OCI-LY7 (cell line): ENCODE measurements around the gene EXOC6B.

Experiments used
- EZH2phosphoT487 ChIP-seq: fragments of 200-600 bp; sonication (generic); IDR thresholded peaks from 2 replicates; pipeline ENCODE4 v1.6.1; 2018; ENCODE audit warnings: low read depth, borderline replicate concordance, mild to moderate bottlenecking, mixed run types, antibody characterized with exemption, low read length, moderate library complexity, mixed read lengths
- TF ChIP-seq, protein P1 (sequence below): fragments of 200-600 bp; sonication (generic); conservative IDR thresholded peaks from 2 replicates; pipeline ENCODE4 v1.5.1; 2014; ENCODE audit warnings: mild to moderate bottlenecking, antibody characterized with exemption, low read length, moderate library complexity, mixed read lengths

DNA sequence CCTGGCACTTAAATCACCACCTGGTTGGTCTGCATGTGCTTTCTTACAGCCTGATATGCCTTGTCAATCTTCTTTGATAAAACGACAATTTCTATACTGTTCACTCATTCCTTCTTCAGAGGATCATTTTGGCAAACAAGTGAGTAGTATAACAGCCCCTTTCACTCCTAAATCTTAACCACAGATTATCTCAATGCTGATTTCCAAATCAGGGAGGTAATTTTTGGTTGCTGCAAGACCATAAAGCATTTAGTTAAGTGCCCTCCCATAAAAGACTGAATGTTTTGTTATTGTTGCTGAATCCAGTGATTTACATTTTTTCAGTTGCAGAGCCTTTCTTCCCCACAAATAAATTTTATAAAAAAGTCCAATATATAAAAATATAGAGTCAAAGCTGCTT is 549.0 kb downstream of the EXOC6B start:
- TF ChIP-seq, protein P1, sequence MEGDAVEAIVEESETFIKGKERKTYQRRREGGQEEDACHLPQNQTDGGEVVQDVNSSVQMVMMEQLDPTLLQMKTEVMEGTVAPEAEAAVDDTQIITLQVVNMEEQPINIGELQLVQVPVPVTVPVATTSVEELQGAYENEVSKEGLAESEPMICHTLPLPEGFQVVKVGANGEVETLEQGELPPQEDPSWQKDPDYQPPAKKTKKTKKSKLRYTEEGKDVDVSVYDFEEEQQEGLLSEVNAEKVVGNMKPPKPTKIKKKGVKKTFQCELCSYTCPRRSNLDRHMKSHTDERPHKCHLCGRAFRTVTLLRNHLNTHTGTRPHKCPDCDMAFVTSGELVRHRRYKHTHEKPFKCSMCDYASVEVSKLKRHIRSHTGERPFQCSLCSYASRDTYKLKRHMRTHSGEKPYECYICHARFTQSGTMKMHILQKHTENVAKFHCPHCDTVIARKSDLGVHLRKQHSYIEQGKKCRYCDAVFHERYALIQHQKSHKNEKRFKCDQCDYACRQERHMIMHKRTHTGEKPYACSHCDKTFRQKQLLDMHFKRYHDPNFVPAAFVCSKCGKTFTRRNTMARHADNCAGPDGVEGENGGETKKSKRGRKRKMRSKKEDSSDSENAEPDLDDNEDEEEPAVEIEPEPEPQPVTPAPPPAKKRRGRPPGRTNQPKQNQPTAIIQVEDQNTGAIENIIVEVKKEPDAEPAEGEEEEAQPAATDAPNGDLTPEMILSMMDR, result no peak
- TF ChIP-seq EZH2phosphoT487, result no peak
